Fibroblast of the conjunctiva (primary cell): ENCODE measurements around the gene PROP1.
"Not testable (repeated sequence)": the region's sequence is repeated elsewhere in the genome, so short reads cannot be mapped to it uniquely, and the experiment has no call there.

Experiments used
- DNase-seq: peaks from one replicate; pipeline ENCODE4 v3.0.0-alpha.2; 2010; ENCODE audit warnings: low read depth

PROP1 gene

GRCh38 chr5:177982072-177982727 lies 13.8 kb downstream of the PROP1 start:
- no peak for DNase-seq

GRCh38 chr5:177981296-177982071 lies 14.6 kb downstream of the PROP1 start:
- no peak for DNase-seq

GRCh38 chr5:177980743-177981151 lies 15.3 kb downstream of the PROP1 start:
- DNase-seq = no peak

GRCh38 chr5:177977600-177977999 lies 18.4 kb downstream of the PROP1 start:
- DNase-seq = not testable (repeated sequence)

- DNase-seq = no peak
Observed at GRCh38 chr5:177973066-177973635, 22.9 kb downstream of the PROP1 start.

GRCh38 chr5:177972613-177973012 lies 23.4 kb downstream of the PROP1 start:
- DNase-seq = no peak

- not testable (repeated sequence) for DNase-seq
Observed at GRCh38 chr5:177972014-177972413, 24.0 kb downstream of the PROP1 start.

- DNase-seq = no peak
Observed at GRCh38 chr5:177968661-177969211, 27.3 kb downstream of the PROP1 start.

GRCh38 chr5:177967221-177967887 lies 28.7 kb downstream of the PROP1 start:
- no peak for DNase-seq

- no peak for DNase-seq
Observed at GRCh38 chr5:177966839-177967166, 29.2 kb downstream of the PROP1 start.

GRCh38 chr5:177966009-177966838 lies 29.8 kb downstream of the PROP1 start:
- no peak for DNase-seq

GRCh38 chr5:177964471-177964870 lies 31.6 kb downstream of the PROP1 start:
- DNase-seq = no peak

GRCh38 chr5:177963966-177964365 lies 32.1 kb downstream of the PROP1 start:
- DNase-seq = no peak

GRCh38 chr5:177959315-177959714 lies 36.7 kb downstream of the PROP1 start:
- no peak for DNase-seq

GRCh38 chr5:177958696-177959095 lies 37.3 kb downstream of the PROP1 start:
- no peak for DNase-seq

- DNase-seq = no peak
Observed at GRCh38 chr5:177957241-177957640, 38.8 kb downstream of the PROP1 start.

- not testable (repeated sequence) for DNase-seq
Observed at GRCh38 chr5:177953101-177953500, 42.9 kb downstream of the PROP1 start.

- not testable (repeated sequence) for DNase-seq
Observed at GRCh38 chr5:177949656-177950055, 46.4 kb downstream of the PROP1 start.

GRCh38 chr5:177949065-177949464 lies 47.0 kb downstream of the PROP1 start:
- DNase-seq = not testable (repeated sequence)

GRCh38 chr5:177947912-177948311 lies 48.1 kb downstream of the PROP1 start:
- DNase-seq = not testable (repeated sequence)

GRCh38 chr5:177945601-177946283 lies 50.3 kb downstream of the PROP1 start:
- DNase-seq = not testable (repeated sequence)
